Activated T-cell treated with anti-CD3 and anti-CD28 coated beads for 4 hours (primary cell): Measurements from ENCODE around the gene RAB15.

Source experiments
- DNase-seq: peaks from one replicate; pipeline ENCODE4 v3.0.0-alpha.2; 2020

The RAB15 gene

GRCh38 chr14:64987438-64987767 is 15.3 kb upstream of the RAB15 start:
- DNase-seq, result no peak

- peak; percentile 89 for DNase-seq
Measured at GRCh38 chr14:64986648-64987437, 14.7 kb upstream of the RAB15 start, which contains the start of gene FNTB. FNTB (plus strand) TSS chr14:64986895; CDS start chr14:64986954, 59 bp downstream.

GRCh38 chr14:64983439-64984310 is 11.5 kb upstream of the RAB15 start:
- no peak for DNase-seq

GRCh38 chr14:64979336-64980074 is 7.4 kb upstream of the RAB15 start:
- no peak for DNase-seq

- DNase-seq, result no peak
Measured at GRCh38 chr14:64974563-64974962, 2.4 kb upstream of the RAB15 start.

GRCh38 chr14:64973826-64974225 is 1.7 kb upstream of the RAB15 start:
- DNase-seq, result no peak

- DNase-seq, result no peak
Measured at GRCh38 chr14:64973026-64973442, 898 bp upstream of the RAB15 start.

- DNase-seq, result no peak
Measured at GRCh38 chr14:64971491-64971942, 619 bp downstream of the RAB15 start.

- no peak for DNase-seq
Measured at GRCh38 chr14:64970776-64971477, 1.2 kb downstream of the RAB15 start.

- DNase-seq, result no peak
Measured at GRCh38 chr14:64970041-64970440, 2.1 kb downstream of the RAB15 start.

GRCh38 chr14:64968651-64969050 is 3.5 kb downstream of the RAB15 start:
- no peak for DNase-seq

GRCh38 chr14:64968167-64968566 is 4.0 kb downstream of the RAB15 start:
- DNase-seq, result no peak

GRCh38 chr14:64966976-64967375 is 5.2 kb downstream of the RAB15 start:
- no peak for DNase-seq

- DNase-seq, result no peak
Measured at GRCh38 chr14:64965356-64966000, 6.7 kb downstream of the RAB15 start.

- no peak for DNase-seq
Measured at GRCh38 chr14:64963611-64964010, 8.5 kb downstream of the RAB15 start.

- no peak for DNase-seq
Measured at GRCh38 chr14:64960762-64961276, 11.3 kb downstream of the RAB15 start.

- DNase-seq, result no peak
Measured at GRCh38 chr14:64958743-64959142, 13.4 kb downstream of the RAB15 start.

GRCh38 chr14:64958201-64958600 is 13.9 kb downstream of the RAB15 start:
- no peak for DNase-seq

GRCh38 chr14:64956697-64957406 is 15.3 kb downstream of the RAB15 start:
- no peak for DNase-seq

- no peak for DNase-seq
Measured at GRCh38 chr14:64955297-64955696, 16.8 kb downstream of the RAB15 start.
